GM12891 (cell line): ENCODE measurements around the gene DSTYK.

ENCODE experiments used
- DNase-seq: peaks from one replicate; pipeline ENCODE4 v3.0.0; 2011; ENCODE audit warnings: low spot score; ENCODE audit not compliant: insufficient read length
- FAIRE-seq: peaks from 2 replicates; lab custom pipeline; 2011; peaks lifted over from hg19 to GRCh38; lab: Jason Lieb, UNC
- PAX5 ChIP-seq: IDR thresholded peaks from 2 replicates; pipeline ENCODE4 v1.6.1; 2011; ENCODE audit warnings: low read length, moderate library complexity, mild to moderate bottlenecking; ENCODE audit not compliant: insufficient read depth, severe bottlenecking
- POLR2A ChIP-seq: IDR thresholded peaks from 2 replicates; pipeline ENCODE4 v1.6.1; 2011; ENCODE audit warnings: low read depth, low read length, control low read depth
- POLR2AphosphoS5 ChIP-seq: IDR thresholded peaks from 2 replicates; pipeline ENCODE4 v1.6.1; 2011; ENCODE audit warnings: low read depth, low read length, control low read depth
- POU2F2 ChIP-seq: IDR thresholded peaks from 2 replicates; pipeline ENCODE4 v1.6.1; 2011; ENCODE audit warnings: low read depth, mild to moderate bottlenecking, control low read depth, low read length, moderate library complexity
- SPI1 ChIP-seq: IDR thresholded peaks from 2 replicates; pipeline ENCODE4 v1.6.1; 2011; ENCODE audit warnings: low read depth, low read length, control low read depth
- TAF1 ChIP-seq: IDR thresholded peaks from 2 replicates; pipeline ENCODE4 v1.6.1; 2011; ENCODE audit warnings: low read depth, low read length, control low read depth

DSTYK gene

GRCh38 chr1:205250699-205251098 lies 39.2 kb upstream of the DSTYK start:
- FAIRE-seq: no peak
- DNase-seq: no peak
- TF ChIP-seq POU2F2 (no peak), POLR2AphosphoS5 (no peak), SPI1 (no peak), PAX5 (no peak), TAF1 (no peak), POLR2A (no peak)

- no peak for FAIRE-seq
These were observed 38.1 kb upstream of the DSTYK start for GRCh38 chr1:205249651-205250050.

GRCh38 chr1:205248793-205249601 lies 37.5 kb upstream of the DSTYK start:
- no peak for DNase-seq
- no peak for FAIRE-seq
- no peak for TF ChIP-seq PAX5
- no peak for TF ChIP-seq SPI1
- TF ChIP-seq TAF1: no peak

More at GRCh38 chr1:205249651-205250050, 38.1 kb upstream of the DSTYK start:
- DNase-seq: no peak
- no peak for TF ChIP-seq TAF1
- TF ChIP-seq POLR2AphosphoS5: no peak
- no peak for TF ChIP-seq SPI1
- no peak for TF ChIP-seq POLR2A
- no peak for TF ChIP-seq PAX5
- no peak for TF ChIP-seq POU2F2

- FAIRE-seq (no peak), DNase-seq (no peak)
- TF ChIP-seq SPI1: no peak
- no peak for TF ChIP-seq TAF1
- no peak for TF ChIP-seq POLR2A
- TF ChIP-seq POU2F2: no peak
- TF ChIP-seq PAX5: no peak
- no peak for TF ChIP-seq POLR2AphosphoS5
These were observed 35.8 kb upstream of the DSTYK start for GRCh38 chr1:205247130-205247921.

DNA sequence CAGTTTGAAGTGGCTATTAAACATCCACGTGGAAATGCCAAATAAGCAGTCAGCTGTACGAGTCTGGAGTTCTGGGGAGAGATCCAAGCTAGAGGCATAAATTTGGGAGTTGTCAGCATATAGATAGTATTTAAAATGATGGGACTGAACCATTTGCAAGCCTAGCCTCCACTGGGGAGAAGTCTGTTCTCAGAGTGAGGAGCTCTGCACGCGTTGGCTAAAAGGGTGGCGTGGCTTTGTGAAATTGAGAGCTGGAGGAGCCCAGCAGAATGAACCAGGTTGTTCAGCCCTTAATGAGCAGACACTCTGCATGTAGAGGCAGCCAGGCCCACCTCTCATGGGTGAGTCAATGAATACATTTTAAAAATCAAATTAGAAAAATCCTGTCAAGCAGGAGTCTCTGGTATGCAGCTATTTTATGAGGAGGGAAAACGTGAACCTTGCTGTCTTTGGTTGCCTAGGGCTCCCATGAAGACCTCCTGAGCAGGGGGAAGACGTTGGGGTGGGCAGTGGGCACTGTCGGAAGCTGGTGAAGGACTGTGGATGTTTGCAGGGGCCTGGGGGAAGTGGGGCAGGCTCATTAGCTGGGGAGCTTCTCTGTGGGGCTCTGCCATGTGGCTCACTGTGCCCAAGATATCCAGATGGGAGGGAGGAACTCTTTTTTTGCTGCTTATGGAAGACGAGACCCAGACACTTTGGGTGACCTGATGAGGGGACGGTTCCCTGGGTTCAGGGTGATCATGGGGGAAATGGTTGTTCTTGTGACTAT lies 35.0 kb upstream of the DSTYK start:
- TF ChIP-seq POU2F2 (no peak), TAF1 (no peak), POLR2AphosphoS5 (no peak), PAX5 (no peak), SPI1 (no peak), POLR2A (no peak)
- DNase-seq: no peak
- FAIRE-seq: no peak

- no peak for TF ChIP-seq PAX5
- DNase-seq: no peak
- FAIRE-seq: no peak
These were observed 33.6 kb upstream of the DSTYK start for GRCh38 chr1:205245096-205245495.

DNA sequence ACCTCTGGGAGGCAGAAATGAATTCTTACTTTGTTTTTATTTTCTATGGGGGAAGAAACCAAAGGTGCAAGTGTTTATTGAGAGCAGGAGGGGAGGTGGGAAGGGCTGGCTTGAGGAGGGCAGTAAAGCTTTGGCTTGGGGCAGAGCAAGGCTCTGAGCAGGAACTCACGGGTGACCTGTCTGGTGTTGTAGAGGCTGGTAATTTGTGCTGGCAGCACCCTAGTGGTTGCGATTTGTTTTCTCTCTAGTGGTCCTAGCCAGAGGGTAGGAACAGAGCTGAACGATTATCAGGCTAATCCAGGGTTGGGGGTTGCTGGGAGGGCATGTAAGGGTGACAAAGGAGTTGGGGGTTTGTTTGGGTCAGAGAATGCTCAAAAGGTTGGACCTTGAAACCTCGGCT lies 32.9 kb upstream of the DSTYK start:
- DNase-seq: no peak
- TF ChIP-seq PAX5: no peak
- no peak for TF ChIP-seq SPI1
- no peak for TF ChIP-seq POU2F2
- TF ChIP-seq POLR2A: no peak
- no peak for TF ChIP-seq POLR2AphosphoS5
- no peak for TF ChIP-seq TAF1
- no peak for FAIRE-seq

GRCh38 chr1:205243350-205244191 lies 32.1 kb upstream of the DSTYK start:
- FAIRE-seq (no peak), DNase-seq (no peak)

More at GRCh38 chr1:205243350-205244191, 32.1 kb upstream of the DSTYK start:
- TF ChIP-seq POLR2A: no peak
- no peak for TF ChIP-seq POLR2AphosphoS5
- TF ChIP-seq SPI1: no peak
- no peak for TF ChIP-seq TAF1
- TF ChIP-seq POU2F2: no peak
- no peak for TF ChIP-seq PAX5
